Mammary epithelial cell (primary cell): ENCODE measurements around the gene TMX4.

ENCODE experiments used
- EZH2 ChIP-seq: IDR thresholded peaks from 2 replicates; pipeline ENCODE4 v1.6.1; 2012; ENCODE audit warnings: low read length, inconsistent platforms, borderline replicate concordance
- TF ChIP-seq, protein P1 (sequence below), 2 donors: IDR thresholded peaks in 1 of 2; conservative IDR thresholded peaks in 1 of 2; 2 replicates each; pipeline ENCODE4 v1.5.1; 2011 to 2012; ENCODE audit warnings: inconsistent platforms in 2 of 2, low read length in 2 of 2, mild to moderate bottlenecking in 2 of 2, control low read depth in 1 of 2, low read depth in 1 of 2; ENCODE audit not compliant: insufficient read depth in 1 of 2; ENCODE audit errors: extremely low read depth in 1 of 2

GRCh38 chr20:8018958-8019245, 659 bp downstream of the TMX4 start:
- TF ChIP-seq, protein P1, sequence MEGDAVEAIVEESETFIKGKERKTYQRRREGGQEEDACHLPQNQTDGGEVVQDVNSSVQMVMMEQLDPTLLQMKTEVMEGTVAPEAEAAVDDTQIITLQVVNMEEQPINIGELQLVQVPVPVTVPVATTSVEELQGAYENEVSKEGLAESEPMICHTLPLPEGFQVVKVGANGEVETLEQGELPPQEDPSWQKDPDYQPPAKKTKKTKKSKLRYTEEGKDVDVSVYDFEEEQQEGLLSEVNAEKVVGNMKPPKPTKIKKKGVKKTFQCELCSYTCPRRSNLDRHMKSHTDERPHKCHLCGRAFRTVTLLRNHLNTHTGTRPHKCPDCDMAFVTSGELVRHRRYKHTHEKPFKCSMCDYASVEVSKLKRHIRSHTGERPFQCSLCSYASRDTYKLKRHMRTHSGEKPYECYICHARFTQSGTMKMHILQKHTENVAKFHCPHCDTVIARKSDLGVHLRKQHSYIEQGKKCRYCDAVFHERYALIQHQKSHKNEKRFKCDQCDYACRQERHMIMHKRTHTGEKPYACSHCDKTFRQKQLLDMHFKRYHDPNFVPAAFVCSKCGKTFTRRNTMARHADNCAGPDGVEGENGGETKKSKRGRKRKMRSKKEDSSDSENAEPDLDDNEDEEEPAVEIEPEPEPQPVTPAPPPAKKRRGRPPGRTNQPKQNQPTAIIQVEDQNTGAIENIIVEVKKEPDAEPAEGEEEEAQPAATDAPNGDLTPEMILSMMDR (conservative IDR thresholded peaks at IDR 0.05 in 1 of 2, IDR thresholded peaks at IDR 0.05 in 1 of 2; ENCODE audit: extremely low read depth in 1 of 2, insufficient read depth in 1 of 2, low read depth in 1 of 2, low read length in 2 of 2), result peak in 1 of 2 donors; percentile 0
- no peak for TF ChIP-seq EZH2
